ENCODE data around the gene TBC1D22B. TPM values are rescaled to one million over a fixed set of nuclear protein-coding genes. Genes with fewer than 3 reads are reported as not detected.

TBC1D22B gene
- total and polyA plus RNA-seq, 9 of the 15 experiments (the other 6 are each of a cell fraction or from before 2014, with no cell fraction given) = 4.8 to 24.2 (median 13.5) TPM

GRCh38 chr6:37244430-37245310, 12.9 kb upstream of the TBC1D22B start (continued):
- TF ChIP-seq ESRRB (CRISPR knock-in tag; IDR thresholded peaks at IDR 0.05; ENCODE audit: borderline replicate concordance) (no peak), ZBTB11 (CRISPR knock-in tag; IDR thresholded peaks at IDR 0.05) (no peak), BRD4 (IDR thresholded peaks at IDR 0.05) (no peak), NRF1 (conservative IDR thresholded peaks at IDR 0.05 in 1 of 2, IDR thresholded peaks at IDR 0.05 in 1 of 2) (0 out of 4 replicates have a peak, but pooled peaks of 1 of the 2 experiments have one; percentile 16), DDX20 (tag; IDR thresholded peaks at IDR 0.05; ENCODE audit: low read depth) (0 out of 2 replicates have a peak, but pooled peaks have one; percentile 10), ATF7 (IDR thresholded peaks at IDR 0.05) (peak; percentile 56), SMAD3 (CRISPR knock-in tag; conservative IDR thresholded peaks at IDR 0.05) (no peak), NFIX (CRISPR knock-in tag; IDR thresholded peaks at IDR 0.05; ENCODE audit: low read depth) (no peak), ZNF140 (CRISPR knock-in tag; IDR thresholded peaks at IDR 0.05) (no peak), CAMTA2 (CRISPR knock-in tag; conservative IDR thresholded peaks at IDR 0.05) (no peak), SIN3B (IDR thresholded peaks at IDR 0.05; ENCODE audit: low read depth) (no peak), ZNF217 (CRISPR knock-in tag; IDR thresholded peaks at IDR 0.05) (no peak), E2F4 (CRISPR knock-in tag; IDR thresholded peaks at IDR 0.05; ENCODE audit: low read depth) (0 out of 2 replicates have a peak, but pooled peaks have one; percentile 5), PCBP2 (IDR thresholded peaks at IDR 0.05; ENCODE audit: low read depth, low read length, poor library complexity, severe bottlenecking) (no peak), SMAD2 (IDR thresholded peaks at IDR 0.05; ENCODE audit: low read depth, low read length) (no peak), FOXO4 (CRISPR knock-in tag; IDR thresholded peaks at IDR 0.05) (no peak), RFX5 (IDR thresholded peaks at IDR 0.05; ENCODE audit: low read depth, low read length) (no peak), STAT5A (IDR thresholded peaks at IDR 0.05; ENCODE audit: borderline replicate concordance, low read length) (no peak), MNT (conservative IDR thresholded peaks at IDR 0.05) (no peak; a peak in 1 of 4 replicates)
